Measurements from ENCODE around the gene SLC48A1. TPM values are rescaled to one million over a fixed set of nuclear protein-coding genes. Genes with fewer than 3 reads are reported as not detected.

Gene SLC48A1
- total RNA-seq, 1 donor from 2014 or later: 11.5 TPM

DNA sequence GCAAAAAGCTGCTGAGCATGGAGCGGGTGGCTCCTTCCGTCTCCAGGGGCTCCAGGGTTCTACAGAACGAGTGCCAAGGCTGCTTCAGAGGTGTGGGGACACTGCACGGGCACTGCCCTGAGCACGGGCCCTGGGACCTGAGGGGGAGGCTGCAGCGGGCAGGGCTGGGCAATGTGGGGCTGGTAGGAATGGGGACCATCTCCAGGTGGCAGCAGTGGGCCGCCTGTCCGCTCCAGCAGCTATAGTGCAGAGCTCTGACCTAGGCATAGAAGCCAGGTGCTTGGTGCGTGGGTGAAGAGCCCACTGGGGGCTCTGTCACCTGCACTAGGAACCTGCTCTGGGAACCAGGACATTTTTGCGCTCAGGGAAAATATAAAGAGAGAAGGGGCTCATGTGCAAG is 24.4 kb downstream of the SLC48A1 start:
- Mint-ChIP-seq H3K4me1 (ENCODE audit: low read depth) (peaks cover 28% of the 10 kb centered on the region), H3K36me3 (ENCODE audit: low read depth) (peaks cover 12% of the 10 kb centered on the region), H3K27ac (ENCODE audit: unreplicated experiment) (peak overlapping the region; percentile 59), H3K27me3 (ENCODE audit: low read depth) (no peaks in the 10 kb centered on the region), H3K4me3 (ENCODE audit: unreplicated experiment) (no peak overlapping the region), H3K9me3 (ENCODE audit: low read depth) (no peaks in the 10 kb centered on the region)
- DNase-seq (ENCODE audit: low spot score): no peak
- TF ChIP-seq, protein P1, sequence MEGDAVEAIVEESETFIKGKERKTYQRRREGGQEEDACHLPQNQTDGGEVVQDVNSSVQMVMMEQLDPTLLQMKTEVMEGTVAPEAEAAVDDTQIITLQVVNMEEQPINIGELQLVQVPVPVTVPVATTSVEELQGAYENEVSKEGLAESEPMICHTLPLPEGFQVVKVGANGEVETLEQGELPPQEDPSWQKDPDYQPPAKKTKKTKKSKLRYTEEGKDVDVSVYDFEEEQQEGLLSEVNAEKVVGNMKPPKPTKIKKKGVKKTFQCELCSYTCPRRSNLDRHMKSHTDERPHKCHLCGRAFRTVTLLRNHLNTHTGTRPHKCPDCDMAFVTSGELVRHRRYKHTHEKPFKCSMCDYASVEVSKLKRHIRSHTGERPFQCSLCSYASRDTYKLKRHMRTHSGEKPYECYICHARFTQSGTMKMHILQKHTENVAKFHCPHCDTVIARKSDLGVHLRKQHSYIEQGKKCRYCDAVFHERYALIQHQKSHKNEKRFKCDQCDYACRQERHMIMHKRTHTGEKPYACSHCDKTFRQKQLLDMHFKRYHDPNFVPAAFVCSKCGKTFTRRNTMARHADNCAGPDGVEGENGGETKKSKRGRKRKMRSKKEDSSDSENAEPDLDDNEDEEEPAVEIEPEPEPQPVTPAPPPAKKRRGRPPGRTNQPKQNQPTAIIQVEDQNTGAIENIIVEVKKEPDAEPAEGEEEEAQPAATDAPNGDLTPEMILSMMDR (IDR thresholded peaks at IDR 0.05): peak; percentile 59

DNA sequence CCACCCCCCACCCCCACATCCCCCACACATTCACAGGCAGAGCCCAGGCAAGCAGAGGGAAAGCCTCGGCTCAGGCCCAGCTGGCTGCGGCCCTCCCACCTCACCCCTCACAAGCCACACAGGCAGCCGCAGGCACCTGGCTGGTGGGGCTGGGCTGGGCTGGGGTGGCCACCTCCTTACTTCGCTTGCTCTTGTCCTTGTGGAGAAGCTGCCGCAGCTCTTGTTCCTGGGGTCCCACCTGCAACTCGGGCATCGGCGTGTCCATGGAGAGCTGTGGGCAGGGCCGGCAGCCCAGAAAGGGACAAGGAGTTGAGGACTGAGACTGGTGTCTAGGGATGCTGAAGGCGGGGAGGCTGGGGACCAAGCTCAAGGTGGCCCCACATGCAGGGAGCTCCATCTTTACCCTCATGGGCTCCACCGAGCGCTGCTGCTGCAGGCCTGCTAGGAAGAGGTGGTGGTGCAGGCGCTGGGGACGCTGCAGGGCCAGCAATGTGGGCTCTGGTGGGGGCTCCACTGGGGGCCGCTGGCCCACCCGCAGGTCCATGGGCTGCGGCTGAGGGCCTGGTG is 25.4 kb downstream of the SLC48A1 start:
- Mint-ChIP-seq H3K4me3 (ENCODE audit: unreplicated experiment) (no peak overlapping the region), H3K27me3 (ENCODE audit: low read depth) (no peaks in the 10 kb centered on the region), H3K27ac (ENCODE audit: unreplicated experiment) (no peak overlapping the region)

DNA sequence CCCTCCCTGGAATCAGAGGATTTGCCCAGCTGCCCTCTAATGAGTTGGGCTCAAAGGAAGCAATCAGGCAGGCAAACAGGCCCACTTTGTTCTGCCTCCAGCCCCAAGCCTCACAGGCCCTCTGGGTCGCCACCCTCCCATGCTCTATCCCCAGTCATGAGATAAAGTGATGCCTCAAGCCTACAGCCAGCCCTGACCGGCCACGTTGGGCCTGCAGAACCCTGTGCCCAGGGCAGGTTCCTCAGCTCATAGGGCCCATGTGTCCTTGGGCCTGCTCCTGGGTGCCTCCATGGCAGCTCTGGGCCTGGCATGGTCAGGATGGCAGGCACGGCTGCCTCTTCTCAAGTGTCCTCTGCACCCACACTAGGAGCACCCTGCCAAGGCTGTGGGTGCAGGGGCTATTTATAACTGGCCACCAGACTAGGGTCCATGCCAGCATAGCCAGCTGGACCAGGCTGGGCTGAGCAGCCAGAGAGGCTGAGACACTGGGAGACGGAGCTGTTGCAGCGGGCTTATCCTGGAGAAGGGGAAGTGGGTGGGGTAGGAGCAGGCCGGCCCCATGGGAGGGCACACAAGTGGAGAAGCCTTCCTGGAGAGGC is 26.4 kb downstream of the SLC48A1 start:
- H3K27ac Mint-ChIP-seq (ENCODE audit: unreplicated experiment): no peak overlapping the region
- no peaks in the 10 kb centered on the region for H3K9me3 Mint-ChIP-seq (ENCODE audit: low read depth)
- TF ChIP-seq, protein P1 (IDR thresholded peaks at IDR 0.05): no peak
- no peak for DNase-seq (ENCODE audit: low spot score)
- peaks cover 6% of the 10 kb centered on the region for H3K36me3 Mint-ChIP-seq (ENCODE audit: low read depth)
- H3K27me3 Mint-ChIP-seq (ENCODE audit: low read depth): no peaks in the 10 kb centered on the region
- H3K4me3 Mint-ChIP-seq (ENCODE audit: unreplicated experiment): no peak overlapping the region
- peaks cover 41% of the 10 kb centered on the region for H3K4me1 Mint-ChIP-seq (ENCODE audit: low read depth)

More for the DNA sequence above, 25.4 kb downstream of the SLC48A1 start:
- no peak for DNase-seq (ENCODE audit: low spot score)
- H3K9me3 Mint-ChIP-seq (ENCODE audit: low read depth): no peaks in the 10 kb centered on the region
- TF ChIP-seq, protein P1 (IDR thresholded peaks at IDR 0.05): no peak
- H3K4me1 Mint-ChIP-seq (ENCODE audit: low read depth): peaks cover 33% of the 10 kb centered on the region
- peaks cover 9% of the 10 kb centered on the region for H3K36me3 Mint-ChIP-seq (ENCODE audit: low read depth)

DNA sequence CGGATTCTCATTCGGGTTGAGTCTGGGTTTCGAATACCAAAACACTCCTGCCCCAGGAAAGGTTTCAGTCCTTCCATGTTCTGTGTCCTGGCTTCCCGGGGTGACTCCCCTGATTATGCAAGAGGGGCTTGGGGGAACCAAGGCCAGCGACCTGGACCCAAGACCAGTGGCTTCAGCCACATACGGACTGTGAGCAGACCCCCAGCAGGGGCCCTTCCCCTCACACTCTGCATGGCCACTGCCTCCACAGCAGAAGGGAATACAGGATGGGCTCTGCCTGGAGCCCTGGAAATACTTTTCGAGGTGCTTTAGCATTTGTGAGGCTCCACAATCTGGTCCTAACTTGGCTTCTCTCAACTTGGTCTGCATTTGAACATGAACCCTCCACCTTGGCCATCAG is 27.5 kb downstream of the SLC48A1 start:
- H3K4me1 Mint-ChIP-seq (ENCODE audit: low read depth): peaks cover 53% of the 10 kb centered on the region
- no peak for DNase-seq (ENCODE audit: low spot score)
- TF ChIP-seq, protein P1 (IDR thresholded peaks at IDR 0.05): no peak
- H3K4me3 Mint-ChIP-seq (ENCODE audit: unreplicated experiment): no peak overlapping the region
- H3K36me3 Mint-ChIP-seq (ENCODE audit: low read depth): peaks cover 1% of the 10 kb centered on the region
- peak overlapping the region; percentile 47 for H3K27ac Mint-ChIP-seq (ENCODE audit: unreplicated experiment)
- no peaks in the 10 kb centered on the region for H3K27me3 Mint-ChIP-seq (ENCODE audit: low read depth)
- H3K9me3 Mint-ChIP-seq (ENCODE audit: low read depth): no peaks in the 10 kb centered on the region

DNA sequence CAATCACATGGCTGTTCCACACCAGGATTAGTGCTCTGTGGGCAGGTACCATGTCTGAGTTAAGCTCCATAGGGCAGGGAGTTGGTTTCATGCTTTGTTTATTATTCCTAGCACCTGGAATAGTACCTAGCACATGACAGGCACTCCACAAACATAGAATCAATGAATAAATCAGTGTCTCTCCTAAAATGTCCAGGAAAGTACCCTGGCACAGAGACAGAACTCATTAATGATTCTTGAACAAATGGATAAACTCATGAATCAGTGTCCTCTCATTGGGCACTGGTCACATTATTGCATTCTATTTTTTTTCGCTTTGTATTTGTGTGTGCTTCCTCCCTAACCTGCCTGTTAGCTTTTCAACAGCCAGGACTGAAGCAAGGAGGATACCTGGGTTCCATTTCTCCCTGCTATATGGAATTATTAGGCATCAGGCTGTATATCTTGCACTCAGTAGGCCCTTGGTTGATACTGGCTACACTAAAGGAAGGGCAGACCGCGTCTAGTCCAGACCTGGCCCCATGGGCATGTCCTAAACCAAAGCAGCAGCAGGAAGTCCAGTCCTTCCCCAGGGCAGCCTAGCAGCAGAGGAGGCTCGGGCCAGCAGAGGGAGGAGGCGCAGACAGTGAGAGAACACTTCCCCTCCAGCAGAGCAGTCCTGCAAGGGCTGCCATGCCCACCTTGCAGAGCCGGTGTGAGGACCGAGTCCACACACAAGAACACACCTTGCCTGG is 28.3 kb downstream of the SLC48A1 start:
- H3K27me3 Mint-ChIP-seq (ENCODE audit: low read depth): no peaks in the 10 kb centered on the region
- H3K9me3 Mint-ChIP-seq (ENCODE audit: low read depth): no peaks in the 10 kb centered on the region
- H3K27ac Mint-ChIP-seq (ENCODE audit: unreplicated experiment): peak overlapping the region; percentile 49
- DNase-seq (ENCODE audit: low spot score): no peak
- TF ChIP-seq, protein P1 (IDR thresholded peaks at IDR 0.05): no peak
- H3K36me3 Mint-ChIP-seq (ENCODE audit: low read depth): peaks cover 1% of the 10 kb centered on the region
- H3K4me3 Mint-ChIP-seq (ENCODE audit: unreplicated experiment): no peak overlapping the region
- H3K4me1 Mint-ChIP-seq (ENCODE audit: low read depth): peaks cover 58% of the 10 kb centered on the region
